ENCODE measurements around the gene CELA3A.
"Not testable (repeated sequence)": the region's sequence is repeated elsewhere in the genome, so short reads cannot be mapped to it uniquely, and the experiment has no call there.

Gene CELA3A

GRCh38 chr1:22001409-22001808, at the start of gene CELA3A:
TSS of gene CELA3A (plus strand) at chr1:22001657. CDS start at chr1:22001675, 18 bp downstream.
- DNase-seq (ENCODE audit: low read depth), result no peak

DNA sequence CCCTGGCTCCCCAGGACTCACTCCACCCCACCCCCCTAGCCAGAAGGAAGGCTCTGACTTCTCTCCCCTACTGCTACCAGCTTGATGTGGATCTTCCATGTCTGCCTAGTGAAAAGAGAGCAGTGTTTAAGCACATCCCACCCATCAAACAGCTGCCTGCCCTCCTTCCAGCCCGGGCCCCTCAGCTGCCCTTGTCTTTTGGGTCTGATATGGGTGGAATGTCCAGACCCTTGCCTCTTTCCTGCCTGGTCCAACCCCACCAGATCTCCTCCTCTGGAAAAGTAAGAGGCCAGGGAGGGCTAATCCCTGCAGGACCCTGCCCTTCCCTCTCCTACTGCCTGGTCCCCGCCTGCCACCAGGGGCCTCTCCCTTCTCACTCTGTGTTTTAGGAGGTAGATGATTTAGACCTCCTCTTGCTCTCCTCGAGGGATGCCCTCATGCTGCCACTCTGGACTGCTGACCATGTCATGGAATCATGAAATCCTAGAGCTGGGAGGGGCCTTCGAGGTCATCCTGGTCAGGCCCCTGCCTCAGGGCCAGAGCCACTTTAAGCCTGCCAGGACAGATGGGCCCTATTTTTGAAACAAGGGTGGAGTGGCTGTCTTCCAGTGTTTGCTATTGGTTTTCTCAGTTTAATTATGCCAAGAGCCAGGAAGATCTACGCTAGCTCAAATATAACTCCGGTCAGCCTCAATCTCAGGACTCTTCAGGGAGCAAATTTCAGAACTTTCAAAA, 48.5 kb upstream of the CELA3A start:
- no peak for DNase-seq (ENCODE audit: low read depth)

DNA sequence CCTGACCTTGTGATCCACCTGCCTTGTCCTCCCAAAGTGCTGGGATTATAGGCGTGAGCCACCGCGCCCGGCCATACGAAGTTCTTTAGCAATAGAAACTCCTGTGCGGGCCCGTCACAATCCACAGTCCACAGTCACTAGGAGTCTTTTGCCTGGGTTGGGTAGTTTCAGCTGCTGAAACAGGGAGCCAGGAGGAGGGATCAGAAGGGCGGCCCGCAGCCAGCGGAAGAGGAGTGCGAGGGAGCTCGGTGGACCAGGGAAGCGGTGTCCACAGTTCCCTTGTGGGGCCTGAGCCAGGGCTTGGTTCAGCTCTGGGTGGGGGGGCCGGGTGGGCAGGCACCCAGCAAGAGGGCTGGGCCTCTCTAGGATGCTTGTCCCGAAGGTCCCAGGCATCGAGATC, 46.4 kb upstream of the CELA3A start:
- no peak for DNase-seq (ENCODE audit: low read depth)

GRCh38 chr1:21955501-21956281, 45.8 kb upstream of the CELA3A start:
- no peak for DNase-seq (ENCODE audit: low read depth)

GRCh38 chr1:21956720-21957552, 44.5 kb upstream of the CELA3A start:
- DNase-seq (ENCODE audit: low read depth), result peak; percentile 32

GRCh38 chr1:21961337-21961736, 40.1 kb upstream of the CELA3A start:
- no peak for DNase-seq (ENCODE audit: low read depth)

GRCh38 chr1:21961799-21962198, 39.7 kb upstream of the CELA3A start:
- no peak for DNase-seq (ENCODE audit: low read depth)

DNA sequence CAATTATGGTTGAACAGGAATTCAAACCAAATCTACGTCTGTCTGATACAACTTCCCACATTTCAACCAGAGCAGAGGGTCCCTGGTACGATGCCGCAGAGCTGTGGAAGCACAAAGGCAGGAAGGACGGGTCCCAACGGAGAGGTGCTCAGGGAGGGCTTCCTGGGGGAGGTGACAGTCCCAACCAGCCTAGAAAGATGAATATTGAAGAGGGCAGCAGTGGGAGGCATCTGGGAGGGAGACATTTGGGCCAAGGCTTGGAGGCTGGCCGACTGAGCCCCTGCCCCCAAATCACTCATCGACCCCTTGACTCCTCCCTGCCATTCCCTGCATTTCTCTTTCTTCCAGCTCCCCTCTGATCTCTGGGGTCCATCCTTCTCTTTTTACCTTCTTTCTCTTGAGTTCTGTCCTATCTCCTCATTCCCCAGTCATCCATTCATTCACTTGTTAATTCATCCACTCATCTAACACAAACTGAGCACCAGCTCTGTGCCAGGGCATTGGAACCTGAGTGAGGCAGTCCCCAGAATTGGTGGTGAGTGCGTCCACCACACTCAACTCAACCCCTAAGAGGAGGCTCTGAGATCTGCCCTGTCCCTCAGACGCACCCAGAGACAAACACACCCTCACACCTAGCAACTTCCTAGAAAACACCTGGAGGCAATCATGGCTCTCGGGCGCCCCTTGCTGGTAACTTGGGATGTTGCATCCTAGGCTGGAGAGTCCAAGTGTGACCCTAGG, 37.8 kb upstream of the CELA3A start:
- peak; percentile 64 for DNase-seq (ENCODE audit: low read depth)

GRCh38 chr1:21966247-21967000, 35.0 kb upstream of the CELA3A start:
- DNase-seq (ENCODE audit: low read depth), result no peak

- not testable (repeated sequence) for DNase-seq (ENCODE audit: low read depth)
Measured at GRCh38 chr1:21967216-21967615, 34.2 kb upstream of the CELA3A start.

- DNase-seq (ENCODE audit: low read depth), result not testable (repeated sequence)
Measured at GRCh38 chr1:21969066-21969465, 32.4 kb upstream of the CELA3A start.

- DNase-seq (ENCODE audit: low read depth), result not testable (repeated sequence)
Measured at GRCh38 chr1:21970523-21970922, 30.9 kb upstream of the CELA3A start.

DNA sequence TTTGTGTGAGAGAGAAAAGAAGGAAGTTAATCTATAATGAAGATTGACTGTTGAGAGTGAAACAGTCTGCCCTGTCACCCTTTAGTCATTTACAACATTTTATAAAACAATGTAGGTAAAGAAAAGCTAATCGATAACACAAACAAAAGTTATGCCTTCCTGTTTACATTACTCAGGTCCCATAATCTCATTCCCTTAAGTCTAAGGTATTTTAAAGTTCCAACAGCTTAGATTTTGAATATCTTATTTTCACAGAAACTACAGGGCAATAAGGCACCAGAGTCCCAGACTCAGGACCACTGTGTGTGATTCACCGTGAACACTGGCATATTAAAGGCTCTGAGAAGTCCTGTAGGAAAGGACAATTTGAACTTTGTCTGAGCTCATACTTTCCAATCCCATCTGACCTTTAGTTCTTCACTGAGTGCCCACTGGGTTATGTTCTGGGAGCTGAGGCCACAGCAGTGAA, 28.4 kb upstream of the CELA3A start:
- DNase-seq (ENCODE audit: low read depth), result not testable (repeated sequence)

GRCh38 chr1:21973948-21974347, 27.5 kb upstream of the CELA3A start:
- DNase-seq (ENCODE audit: low read depth), result not testable (repeated sequence)

DNA sequence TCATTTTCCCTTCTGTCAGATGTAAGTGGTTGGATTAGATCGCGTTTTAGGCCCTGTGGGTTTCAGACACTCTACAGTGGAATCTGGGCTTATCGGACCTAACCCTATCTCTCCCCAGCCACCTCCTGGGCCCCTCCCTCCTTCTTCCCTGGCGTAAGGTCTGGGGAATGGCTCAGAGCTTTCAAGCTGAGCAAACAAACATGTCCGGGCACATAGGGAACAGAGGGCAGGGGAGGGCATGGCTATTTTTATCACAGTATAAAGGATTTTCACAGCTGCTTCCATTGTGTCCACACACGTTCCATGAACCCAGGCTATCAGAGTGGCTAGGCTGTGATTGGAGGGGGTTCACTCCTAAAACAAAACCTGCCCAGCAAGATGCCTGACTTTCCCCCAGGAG, 26.8 kb upstream of the CELA3A start:
- not testable (repeated sequence) for DNase-seq (ENCODE audit: low read depth)

DNA sequence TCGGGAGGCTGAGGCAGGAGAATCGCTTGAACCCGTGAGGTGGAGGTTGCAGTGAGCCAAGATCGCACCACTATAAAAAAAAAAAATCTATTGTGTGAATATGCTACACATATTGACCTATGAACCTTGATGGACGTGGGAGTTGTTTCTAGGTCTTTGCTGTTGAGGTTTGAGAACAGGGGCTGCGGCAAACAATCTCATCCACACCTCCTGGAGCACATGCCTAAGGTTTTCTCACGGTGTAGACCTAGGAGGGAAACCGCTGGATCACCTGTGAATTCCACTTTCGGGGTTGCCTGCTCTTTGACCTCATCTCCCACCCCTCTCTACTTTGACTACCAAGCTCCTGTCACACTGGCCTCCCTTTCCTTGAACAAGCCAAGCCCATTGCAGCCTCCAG, 26.2 kb upstream of the CELA3A start:
- DNase-seq (ENCODE audit: low read depth), result not testable (repeated sequence)

DNA sequence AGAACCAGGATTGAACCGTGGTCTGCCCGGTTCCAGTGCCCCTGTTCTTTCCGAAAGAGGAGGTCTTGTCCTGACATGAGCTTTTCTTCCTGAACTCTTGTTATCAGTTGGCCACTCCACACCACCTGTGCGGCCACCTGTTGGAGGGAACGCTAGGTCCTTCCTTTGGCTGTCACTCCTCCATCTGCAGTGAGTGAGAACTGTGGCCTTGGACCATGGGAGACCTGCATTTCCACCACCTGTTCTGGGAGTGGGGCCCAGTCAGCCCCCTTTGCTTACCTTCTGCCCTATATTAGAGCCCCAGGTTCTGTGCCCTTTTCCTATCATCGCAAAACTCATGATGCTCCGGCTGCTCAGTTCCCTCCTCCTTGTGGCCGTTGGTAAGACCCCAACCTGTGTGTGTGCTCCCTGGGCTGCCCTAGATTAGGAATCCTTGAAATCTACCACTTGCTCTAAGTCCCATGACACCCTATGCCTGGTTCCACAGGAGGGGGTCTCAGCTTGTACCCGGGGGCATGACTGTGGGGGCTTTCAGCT, 24.7 kb upstream of the CELA3A start, which contains the start of gene CELA3B:
TSS of gene CELA3B (plus strand) at position 320 of the 537 bp plus-strand sequence. CDS start at position 338, 18 bp downstream.
- not testable (repeated sequence) for DNase-seq (ENCODE audit: low read depth)

GRCh38 chr1:21978209-21978608, 23.2 kb upstream of the CELA3A start:
- DNase-seq (ENCODE audit: low read depth), result not testable (repeated sequence)

GRCh38 chr1:21980515-21981220, 20.8 kb upstream of the CELA3A start:
- DNase-seq (ENCODE audit: low read depth), result not testable (repeated sequence)

GRCh38 chr1:21981253-21981652, 20.2 kb upstream of the CELA3A start:
- not testable (repeated sequence) for DNase-seq (ENCODE audit: low read depth)
